GM19467 (cell line): Measurements from ENCODE around the gene MYOD1.

Experiments
- ATAC-seq: cut with Tn5 transposase; IDR thresholded peaks from one replicate; pipeline ENCODE4 v1.9.1; 2021; ENCODE audit warnings: mild to moderate bottlenecking, moderate library complexity; ENCODE audit not compliant: unreplicated experiment

MYOD1 gene

DNA sequence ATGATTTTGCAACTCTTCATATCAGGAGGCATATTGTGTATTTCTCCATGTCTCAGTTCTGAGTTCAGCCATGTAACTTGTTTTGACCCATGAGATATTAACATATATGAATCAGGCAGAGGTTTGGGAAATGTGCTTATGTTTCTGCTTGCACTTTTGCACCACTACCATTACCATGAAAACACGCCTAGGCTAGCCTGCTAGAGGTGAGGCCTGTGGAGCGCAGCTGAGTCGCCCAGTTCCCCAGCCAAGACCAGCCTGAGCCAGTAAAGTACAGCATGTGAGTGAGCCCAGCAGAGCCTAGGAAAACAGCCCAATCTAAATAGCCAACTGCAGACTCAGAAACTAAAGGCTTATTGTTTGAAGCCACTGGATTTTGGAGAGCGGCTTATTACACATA lies 18.4 kb upstream of the MYOD1 start:
- ATAC-seq: no peak

DNA sequence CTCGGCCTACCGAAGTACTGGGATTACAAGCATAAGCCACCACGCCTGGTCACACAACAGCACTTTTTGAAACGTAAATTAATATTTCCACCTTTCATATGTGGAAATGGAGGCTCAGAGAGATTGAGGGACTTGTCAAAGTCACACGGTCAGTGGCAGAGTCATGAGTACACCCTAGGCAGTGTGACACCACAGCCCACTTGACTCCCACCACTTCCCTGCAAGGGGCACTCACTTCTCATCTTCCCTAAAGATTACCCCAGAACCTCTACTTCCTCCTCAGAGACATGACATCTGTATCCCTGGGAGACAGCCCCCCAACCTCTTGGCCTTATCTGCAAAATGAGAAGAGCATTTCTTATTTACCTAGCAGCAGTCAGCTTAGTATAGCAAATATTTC lies 16.5 kb upstream of the MYOD1 start:
- ATAC-seq: no peak

DNA sequence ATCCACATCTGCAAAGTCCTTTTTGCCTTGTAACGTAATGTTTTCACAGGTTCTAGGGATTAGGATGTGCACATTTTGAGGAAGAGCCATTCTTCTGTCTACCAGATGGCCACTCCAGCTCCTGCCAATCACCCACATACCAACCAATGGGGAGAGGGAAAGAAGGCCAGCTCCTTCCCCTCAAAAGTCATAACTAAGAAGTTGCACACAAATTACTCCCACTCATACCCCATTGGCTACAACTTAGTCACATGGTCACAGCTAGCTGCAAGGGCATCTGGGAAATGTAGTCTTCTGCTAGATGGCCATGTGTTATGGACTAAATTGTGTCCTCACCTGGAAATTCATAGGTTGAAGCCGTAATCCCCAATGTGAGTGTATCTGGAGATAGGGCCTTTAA lies 15.4 kb upstream of the MYOD1 start:
- no peak for ATAC-seq

DNA sequence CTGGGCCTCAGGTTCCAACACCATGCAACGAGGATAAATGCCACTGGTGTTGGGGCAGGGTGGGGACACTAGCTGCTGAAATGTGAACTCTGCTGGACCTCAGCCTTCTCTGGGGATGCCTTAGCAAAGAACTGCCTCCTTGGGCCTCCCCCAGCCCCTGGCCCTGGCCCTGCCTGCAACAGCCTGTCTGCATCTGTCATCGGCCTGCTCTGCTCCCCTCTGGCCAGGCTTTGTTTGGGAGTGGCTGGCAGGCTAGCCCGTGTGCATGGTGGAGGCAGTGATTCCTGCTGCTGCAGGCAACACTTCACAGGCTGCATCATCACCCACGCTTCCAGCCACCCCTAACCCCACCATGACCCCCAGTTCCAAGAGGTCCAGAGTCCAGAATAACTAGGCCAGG lies 11.5 kb upstream of the MYOD1 start:
- no peak for ATAC-seq

DNA sequence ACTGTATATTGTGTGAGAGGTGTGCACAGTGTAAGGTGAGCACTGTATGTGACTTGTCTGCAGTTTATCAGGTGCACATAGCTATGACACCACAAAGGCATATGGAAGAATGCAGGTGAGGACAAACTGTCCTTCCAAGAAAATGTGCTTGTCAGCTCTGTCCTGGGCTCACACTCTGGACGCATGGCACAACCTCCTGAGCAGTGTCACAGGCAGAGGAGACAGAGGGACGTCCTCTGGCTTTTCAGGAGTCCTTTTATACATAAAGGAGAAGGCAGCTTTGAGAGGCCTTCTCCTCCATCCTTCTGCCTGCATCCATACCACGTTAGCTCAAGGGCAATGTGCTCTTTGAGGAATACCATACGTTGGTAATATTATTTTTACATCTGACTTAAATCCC lies 7.5 kb upstream of the MYOD1 start:
- ATAC-seq: no peak

DNA sequence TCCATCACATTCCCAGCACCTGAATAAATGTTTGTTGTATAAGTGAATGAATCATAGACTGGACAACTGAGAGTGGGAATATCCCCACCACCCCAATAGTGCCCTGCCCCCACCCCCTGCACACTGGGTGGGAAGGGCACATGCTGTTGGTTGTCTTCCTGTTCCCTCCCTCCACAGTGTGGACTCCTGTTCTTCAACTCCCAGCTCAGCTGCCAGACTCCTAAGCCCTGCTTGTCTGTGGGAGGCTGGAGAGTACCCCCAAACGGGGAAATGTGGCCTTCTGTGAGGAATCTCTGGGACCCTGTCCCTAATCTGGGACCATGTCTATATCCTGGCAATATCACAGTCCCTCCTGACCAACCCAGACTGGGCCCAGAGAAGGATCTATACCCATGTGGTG lies 5.5 kb upstream of the MYOD1 start:
- no peak for ATAC-seq

DNA sequence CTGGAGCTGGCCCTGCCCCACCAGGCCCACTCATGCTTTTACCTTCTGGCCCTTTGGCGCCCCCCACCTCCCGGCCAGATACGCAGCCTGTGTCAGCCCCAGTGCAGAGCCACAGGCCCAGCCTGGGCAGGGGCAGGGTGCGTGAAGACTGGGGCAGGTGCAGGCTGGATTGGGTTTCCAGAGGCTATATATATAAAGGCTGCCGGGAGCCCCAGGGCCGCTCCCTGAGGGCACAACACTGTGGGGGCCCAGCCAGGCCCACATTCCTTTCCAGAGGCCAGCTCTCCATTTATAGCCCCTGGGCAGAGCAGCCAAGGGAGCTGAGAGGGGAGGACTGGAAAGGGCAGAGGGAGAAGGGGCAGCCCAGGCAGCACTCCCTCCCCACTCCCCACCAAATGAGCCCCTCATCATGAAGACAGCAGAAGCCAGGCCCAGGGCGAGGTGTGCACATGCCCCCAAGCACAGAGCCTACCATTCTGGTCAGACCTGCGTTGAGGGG lies 5.0 kb upstream of the MYOD1 start:
- no peak for ATAC-seq

DNA sequence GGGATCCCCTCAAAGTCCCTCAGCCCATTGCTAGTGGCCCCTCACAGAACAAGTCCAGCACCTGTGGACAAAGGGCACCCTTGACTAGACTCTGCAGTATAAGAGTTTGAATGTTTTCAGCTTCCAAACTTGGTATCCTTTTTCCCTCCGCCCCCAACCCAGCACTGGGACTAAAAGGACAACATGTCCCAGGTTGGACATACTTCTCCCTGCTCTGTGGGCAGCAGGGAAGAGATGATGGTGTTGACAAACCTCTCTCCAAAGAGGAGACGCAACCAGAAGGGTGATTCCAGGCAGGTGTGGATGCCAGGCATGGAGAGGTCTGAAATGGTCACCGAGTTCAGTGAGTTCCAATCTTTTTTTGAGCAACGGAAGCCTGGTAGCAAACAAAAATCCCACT lies 4.5 kb upstream of the MYOD1 start:
- no peak for ATAC-seq

DNA sequence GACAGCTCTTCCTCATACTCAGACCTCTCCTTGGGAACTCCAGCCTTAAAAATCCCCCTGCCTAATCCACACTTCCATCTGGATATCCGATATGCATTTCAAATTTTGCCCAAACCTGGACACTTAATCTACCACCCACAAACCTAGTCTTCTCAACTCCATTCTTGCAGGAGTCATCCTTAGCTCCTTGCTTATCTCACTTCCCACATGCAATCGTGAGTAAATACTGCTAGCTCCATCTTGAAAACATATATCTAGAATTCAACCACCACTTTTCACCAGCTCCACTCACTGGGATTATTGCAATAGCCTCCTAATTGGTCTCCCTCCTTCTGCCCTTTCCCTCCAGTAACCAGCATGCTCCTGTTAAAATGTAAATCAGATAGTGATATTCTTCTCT lies 2.6 kb upstream of the MYOD1 start:
- no peak for ATAC-seq

DNA sequence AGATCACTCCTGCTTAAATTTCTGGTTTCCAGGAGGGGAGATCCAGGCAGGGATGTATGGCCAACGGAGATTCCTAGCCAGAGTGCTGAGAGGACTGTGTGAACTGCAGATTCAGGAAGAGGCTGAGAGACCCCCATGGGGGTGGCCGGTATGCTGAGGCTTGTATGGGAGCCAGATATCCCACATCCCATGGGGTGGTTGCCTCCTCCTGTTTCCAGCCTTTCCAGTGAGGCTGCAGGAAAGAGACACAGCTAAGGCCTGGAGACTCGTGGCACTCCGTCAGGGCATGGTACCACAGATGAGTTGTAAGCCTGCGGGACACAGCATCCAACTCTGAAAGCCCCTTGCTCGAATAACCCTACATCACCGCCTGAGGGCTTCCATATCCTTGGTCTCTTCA lies 1.4 kb upstream of the MYOD1 start:
- no peak for ATAC-seq

DNA sequence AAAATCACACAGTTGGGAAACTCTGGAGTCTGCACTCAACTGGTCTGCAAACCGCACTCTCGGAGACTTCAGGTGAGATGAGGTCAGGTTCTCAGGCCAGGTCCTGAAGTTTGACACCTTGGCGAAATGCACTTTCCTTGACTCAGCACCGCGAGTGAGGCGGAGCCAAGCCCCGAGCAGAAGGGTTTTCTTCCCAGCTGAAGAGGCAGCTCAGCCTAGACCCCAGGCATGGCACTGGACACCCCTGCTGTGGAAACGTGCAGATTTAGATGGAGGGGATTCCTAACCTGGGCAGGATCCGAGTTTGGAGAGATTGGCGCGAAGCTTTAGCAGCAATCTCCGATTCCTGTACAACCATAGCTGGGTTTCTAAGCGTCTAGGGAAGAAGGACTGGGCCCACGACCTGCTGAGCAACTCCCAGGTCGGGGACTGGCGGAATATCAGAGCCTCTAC lies 835 bp upstream of the MYOD1 start:
- ATAC-seq: no peak

DNA sequence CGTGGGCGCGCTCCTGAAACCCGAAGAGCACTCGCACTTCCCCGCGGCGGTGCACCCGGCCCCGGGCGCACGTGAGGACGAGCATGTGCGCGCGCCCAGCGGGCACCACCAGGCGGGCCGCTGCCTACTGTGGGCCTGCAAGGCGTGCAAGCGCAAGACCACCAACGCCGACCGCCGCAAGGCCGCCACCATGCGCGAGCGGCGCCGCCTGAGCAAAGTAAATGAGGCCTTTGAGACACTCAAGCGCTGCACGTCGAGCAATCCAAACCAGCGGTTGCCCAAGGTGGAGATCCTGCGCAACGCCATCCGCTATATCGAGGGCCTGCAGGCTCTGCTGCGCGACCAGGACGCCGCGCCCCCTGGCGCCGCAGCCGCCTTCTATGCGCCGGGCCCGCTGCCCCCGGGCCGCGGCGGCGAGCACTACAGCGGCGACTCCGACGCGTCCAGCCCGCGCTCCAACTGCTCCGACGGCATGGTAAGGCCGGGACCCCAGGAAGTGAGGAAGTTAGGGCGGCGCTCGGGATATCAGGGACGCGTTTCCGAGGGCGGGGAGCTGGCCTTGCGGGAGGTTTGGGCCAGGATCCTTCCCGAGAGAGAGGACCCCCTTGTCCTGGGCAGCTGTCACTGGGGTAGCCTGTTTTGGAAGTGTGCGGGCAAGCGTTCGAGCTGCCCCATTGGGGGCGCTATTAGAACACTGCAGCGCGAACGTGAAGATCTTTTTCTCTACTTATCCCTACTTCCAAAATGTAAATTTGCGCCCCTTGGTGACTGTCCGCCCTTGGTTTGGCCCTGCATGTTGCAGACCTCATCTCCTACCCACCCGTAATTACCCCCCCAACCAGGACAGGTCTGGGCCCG lies 796 bp downstream of the MYOD1 start:
- no peak for ATAC-seq

DNA sequence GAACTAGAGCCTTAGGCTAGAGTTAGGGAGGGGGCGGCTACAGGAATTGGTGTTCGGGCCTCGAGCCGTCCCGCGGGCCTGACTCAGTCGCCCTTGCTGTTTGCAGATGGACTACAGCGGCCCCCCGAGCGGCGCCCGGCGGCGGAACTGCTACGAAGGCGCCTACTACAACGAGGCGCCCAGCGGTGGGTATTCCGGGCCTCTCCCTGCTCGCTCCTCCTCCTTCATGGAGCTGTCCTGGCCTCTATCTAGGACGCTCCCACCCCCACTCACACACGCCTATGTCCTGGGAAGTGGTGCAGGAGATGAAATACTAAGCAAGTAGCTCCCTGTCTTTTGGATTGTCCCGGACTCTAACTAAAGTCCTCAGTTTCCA lies 1.4 kb downstream of the MYOD1 start:
- ATAC-seq: no peak

DNA sequence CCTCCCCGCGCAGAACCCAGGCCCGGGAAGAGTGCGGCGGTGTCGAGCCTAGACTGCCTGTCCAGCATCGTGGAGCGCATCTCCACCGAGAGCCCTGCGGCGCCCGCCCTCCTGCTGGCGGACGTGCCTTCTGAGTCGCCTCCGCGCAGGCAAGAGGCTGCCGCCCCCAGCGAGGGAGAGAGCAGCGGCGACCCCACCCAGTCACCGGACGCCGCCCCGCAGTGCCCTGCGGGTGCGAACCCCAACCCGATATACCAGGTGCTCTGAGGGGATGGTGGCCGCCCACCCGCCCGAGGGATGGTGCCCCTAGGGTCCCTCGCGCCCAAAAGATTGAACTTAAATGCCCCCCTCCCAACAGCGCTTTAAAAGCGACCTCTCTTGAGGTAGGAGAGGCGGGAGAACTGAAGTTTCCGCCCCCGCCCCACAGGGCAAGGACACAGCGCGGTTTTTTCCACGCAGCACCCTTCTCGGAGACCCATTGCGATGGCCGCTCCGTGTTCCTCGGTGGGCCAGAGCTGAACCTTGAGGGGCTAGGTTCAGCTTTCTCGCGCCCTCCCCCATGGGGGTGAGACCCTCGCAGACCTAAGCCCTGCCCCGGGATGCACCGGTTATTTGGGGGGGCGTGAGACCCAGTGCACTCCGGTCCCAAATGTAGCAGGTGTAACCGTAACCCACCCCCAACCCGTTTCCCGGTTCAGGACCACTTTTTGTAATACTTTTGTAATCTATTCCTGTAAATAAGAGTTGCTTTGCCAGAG lies 2.0 kb downstream of the MYOD1 start:
- ATAC-seq: no peak

DNA sequence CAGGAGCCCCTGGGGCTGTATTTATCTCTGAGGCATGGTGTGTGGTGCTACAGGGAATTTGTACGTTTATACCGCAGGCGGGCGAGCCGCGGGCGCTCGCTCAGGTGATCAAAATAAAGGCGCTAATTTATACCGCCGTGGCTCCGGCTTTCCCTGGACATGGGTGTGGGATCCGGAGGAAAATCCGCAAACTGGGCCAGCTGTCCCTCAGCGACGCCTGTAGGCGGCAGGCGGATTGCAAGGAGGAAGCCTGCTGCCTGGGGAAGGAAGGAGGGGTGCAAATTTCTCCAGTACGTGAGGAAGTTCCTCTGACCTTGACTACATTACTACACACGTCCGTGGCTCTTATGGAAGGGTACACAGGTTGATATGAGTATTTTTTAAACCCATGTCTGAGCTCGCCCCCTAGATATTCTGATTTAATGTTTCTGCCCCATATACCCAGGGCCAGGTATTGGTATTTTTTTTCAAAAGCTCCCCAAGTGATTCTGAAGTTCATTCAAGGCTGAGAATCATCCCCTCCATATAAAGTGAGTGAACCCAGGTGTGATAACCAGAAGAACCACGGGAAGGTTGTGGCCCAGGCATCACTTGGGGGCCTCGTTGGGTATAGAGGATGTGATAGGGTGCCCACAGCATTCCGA lies 2.8 kb downstream of the MYOD1 start:
- ATAC-seq: no peak

DNA sequence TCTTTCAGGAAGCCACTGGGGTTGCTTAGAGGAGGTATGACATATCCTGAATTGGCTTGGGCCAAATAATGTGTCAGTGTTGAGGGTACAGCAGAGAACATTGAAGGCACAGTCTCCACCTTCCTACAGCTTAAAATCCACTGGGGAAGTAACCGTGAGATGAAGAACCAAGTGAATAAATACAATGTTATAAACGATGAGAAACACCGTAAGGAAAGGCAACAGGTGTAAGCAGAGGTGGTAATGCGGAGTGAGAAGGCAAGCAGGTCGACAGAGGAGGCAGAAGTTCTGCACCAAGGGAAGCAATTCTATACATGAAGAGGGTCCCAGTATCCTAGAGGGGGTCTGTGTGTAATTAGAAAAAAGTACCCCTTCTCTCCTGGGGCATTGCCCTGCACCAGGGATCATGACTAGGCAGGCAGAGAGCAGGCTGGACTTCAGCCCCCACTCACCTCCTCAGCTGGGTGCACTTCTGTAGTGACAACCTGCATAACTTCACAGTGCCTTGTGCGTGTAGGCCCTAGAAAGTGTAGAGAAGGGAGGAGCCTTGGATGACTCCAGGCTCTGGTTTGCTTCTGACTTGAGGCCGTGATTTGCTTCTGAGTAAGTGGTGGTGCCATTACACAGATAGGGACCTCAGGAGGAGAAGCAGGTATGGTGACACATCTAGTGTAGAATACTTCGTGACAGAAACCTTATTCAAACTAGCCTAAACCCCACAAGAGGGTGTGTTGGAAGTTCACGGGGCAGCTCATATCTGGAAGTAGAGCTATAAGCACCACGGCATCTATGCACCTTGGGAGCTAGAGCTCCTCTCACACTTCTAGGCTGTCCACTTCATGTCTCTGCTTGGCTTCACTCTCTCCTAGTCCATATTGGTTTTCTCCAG lies 4.9 kb downstream of the MYOD1 start:
- ATAC-seq: no peak

DNA sequence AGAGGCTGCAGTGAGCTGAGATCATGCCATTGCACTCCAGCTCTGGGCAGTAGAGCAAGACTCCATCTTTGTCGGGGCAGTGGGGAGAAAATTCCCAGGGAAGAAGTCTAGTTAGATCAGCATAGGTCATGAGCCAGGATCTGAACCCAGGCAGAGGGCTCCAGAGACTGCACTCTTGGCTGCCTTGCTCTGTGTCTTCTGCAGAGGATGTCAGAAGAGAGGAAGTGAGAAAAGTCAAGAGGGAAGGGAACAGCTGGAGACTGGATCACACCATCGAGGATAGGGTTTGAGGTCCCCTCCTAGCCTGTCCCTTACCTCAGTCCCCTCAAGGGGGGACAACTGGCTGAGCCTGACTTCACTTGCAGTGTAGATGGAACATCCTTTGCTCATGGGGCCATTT lies 5.8 kb downstream of the MYOD1 start:
- ATAC-seq: no peak

DNA sequence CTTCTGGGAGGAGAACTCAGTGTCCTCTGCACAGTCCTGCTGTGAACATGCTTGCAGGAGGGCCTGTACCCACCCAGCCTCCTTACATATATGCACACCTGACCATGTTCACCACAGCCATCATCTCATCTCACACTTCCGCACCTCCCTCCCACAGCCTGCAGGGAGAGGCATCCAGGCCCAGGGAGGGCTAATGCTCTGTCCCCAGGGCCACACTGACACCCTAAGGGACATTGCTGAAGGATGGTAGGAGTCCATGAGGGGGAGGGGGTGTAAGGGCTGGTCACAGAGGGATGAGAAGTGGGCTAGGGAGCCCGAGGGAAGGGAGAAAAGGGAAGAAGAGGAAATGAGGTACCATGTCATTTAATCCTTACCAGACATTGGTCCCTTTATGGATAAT lies 10.8 kb downstream of the MYOD1 start:
- no peak for ATAC-seq

DNA sequence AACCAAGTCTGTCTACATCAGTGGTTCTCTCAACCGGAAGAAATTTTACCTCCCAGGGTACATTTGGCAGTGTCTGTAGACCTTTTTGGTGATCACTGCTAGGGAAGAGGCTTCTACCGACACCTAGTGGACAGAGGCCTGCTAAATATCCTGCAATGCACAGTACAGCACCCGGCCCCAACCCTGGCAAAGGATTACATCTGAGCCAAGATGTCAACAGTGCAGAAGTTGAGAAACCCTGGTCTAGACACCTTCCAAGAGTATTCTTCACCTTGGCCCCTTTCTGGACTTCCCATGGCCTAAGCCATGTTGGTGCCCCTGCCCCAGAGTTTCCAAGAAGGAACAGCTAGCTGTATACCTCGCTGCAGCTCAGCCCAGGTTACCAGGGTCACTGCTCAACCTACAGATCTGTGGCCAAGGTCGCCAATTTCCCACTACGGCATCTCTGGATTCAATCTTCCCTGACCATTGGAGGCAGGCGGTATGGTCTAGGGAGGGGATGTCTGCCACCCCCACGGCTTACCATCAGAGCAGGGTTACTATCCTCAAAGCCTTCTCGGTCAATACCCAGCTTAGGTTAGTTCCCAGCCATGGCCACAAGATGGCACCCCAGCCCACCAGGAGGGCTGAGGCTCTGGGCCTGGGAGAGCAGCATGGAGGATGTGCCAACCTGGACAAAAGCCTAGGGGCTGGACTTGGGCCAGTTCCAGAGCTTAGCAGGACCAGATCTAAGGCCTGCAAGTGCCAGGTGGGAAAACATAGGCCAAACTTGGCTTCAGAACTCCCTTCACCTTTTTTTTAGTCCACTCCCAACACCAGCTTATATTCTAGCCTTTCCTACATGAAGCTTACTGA lies 11.5 kb downstream of the MYOD1 start:
- ATAC-seq: peak; percentile 70

DNA sequence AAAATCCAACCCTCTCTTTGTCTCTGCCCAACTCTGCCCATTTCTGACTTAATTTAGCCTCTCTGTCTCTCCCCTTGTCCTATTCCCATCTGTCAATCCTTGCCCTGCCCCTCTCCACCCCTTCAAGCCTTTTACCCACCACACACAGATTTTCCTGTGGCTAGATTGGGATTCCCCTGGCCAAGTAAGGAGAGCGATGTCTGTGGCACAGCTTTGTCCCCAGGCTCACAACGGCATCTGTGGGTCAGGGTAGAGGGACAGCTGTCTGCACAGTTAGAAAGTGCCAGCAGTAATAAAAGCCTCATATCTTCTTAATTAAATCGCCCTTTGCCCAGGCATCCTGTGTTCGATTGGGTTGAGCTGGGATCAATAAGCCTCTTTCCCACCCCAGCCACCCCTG lies 13.9 kb downstream of the MYOD1 start:
- no peak for ATAC-seq
